GM21737 (cell line): ENCODE data around the gene PTDSS2.
"Not testable (repeated sequence)": the region's sequence is repeated elsewhere in the genome, so short reads cannot be mapped to it uniquely, and the experiment has no call there.

Experiments used
- ATAC-seq: cut with Tn5 transposase; IDR thresholded peaks from one replicate; pipeline ENCODE4 v1.9.1; 2021; ENCODE audit warnings: mild to moderate bottlenecking, moderate library complexity; ENCODE audit not compliant: unreplicated experiment

The PTDSS2 gene

GRCh38 chr11:449889-450808 is at the start of gene PTDSS2:
Gene PTDSS2 (plus strand): TSS chr11:450279. CDS start chr11:450456, 177 bp downstream.
- peak; percentile 67 for ATAC-seq

DNA sequence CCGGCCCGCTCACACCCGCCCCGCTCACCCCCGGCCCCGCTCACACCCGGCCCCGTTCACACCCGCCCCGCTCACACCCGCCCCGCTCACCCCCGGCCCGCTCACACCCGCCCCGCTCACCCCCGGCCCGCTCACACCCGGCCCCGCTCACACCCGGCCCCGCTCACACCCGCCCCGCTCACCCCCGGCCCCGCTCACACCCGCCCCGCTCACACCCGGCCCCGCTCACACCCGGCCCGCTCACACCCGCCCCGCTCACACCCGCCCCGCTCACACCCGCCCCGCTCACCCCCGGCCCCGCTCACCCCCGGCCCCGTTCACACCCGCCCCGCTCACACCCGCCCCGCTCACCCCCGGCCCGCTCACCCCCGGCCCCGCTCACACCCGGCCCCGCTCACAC is 48.9 kb upstream of the PTDSS2 start:
- not testable (repeated sequence) for ATAC-seq

DNA sequence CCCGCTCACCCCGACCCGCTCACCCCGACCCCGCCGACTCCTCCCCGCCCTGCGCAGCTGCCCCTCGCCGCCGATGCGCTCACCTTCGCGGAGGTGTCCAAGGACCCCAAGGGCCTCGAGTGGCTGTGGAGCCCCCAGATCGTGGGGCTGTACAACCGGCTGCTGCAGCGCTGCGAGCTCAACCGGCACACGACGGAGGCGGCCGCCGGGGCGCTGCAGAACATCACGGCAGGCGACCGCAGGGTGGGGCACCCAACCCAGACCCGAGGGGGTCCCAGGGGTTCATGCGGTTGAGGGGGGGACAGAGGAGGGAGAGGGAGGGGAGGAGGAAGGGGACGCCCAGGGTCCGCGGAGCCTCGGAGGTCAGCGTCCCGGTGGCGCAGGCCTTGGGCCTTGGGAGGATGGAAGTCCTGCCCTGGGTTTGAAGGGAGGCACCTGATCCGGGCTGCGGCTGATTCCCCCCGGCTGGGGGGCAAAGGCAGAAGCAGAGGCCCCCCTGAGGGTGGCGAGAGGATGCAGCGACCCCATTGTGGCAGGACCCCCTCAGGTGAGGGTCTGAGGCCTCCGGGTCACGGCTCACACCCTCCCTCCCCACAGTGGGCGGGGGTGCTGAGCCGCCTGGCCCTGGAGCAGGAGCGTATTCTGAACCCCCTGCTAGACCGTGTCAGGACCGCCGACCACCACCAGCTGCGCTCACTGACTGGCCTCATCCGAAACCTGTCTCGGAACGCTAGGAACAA is 46.9 kb upstream of the PTDSS2 start:
- ATAC-seq: no peak

DNA sequence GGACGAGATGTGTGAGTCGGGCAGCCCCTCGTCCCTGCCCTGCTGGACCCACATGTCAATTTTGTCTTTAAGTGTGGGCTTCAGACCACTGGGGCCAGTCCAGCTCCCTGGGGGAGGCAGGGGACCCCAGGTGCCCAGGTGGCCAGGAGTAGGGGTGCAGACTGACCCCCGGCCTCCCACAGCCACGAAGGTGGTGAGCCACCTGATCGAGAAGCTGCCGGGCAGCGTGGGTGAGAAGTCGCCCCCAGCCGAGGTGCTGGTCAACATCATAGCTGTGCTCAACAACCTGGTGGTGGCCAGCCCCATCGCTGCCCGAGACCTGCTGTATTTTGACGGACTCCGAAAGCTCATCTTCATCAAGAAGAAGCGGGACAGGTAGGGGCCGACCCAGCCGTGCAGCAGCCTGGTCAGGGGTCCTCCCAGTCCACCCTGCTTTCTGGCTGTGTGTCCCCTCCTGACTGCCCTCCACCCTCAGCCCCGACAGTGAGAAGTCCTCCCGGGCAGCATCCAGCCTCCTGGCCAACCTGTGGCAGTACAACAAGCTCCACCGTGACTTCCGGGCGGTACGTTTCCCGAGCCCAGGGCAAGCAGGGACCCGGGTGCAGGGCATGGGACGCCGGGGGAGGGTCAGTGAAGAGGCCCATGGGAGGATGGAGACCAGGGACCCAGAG is 46.2 kb upstream of the PTDSS2 start:
- ATAC-seq: no peak

DNA sequence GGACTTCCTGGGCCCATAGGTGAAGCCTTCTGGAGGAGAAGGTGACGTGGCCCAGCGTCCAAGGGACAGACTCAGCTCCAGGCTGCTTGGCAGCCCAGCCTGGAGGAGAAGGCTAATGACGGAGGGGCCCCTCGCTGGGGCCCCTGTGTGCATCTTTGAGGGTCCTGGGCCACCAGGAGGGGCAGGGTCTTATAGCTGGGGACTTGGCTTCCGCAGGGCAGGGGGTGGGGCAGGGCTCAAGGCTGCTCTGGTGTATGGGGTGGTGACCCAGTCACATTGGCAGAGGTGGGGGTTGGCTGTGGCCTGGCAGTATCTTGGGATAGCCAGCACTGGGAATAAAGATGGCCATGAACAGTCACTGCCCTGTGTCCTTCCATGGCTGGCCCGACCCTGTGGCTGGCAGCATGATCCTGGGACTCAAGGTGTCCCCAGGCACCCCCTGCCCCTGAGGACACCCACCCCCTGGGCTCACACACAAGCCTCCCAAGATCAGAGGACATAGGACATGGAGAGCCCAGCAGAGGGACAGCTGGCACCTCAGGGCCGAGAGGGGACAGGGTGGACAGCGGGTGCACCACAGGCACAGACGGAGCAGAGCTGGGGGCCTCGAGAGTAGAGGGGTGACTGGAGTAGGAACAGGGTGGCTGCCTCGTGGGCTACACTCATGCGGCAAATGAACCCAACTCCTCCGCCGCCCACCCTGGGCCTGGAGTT is 45.4 kb upstream of the PTDSS2 start:
- ATAC-seq: no peak

DNA sequence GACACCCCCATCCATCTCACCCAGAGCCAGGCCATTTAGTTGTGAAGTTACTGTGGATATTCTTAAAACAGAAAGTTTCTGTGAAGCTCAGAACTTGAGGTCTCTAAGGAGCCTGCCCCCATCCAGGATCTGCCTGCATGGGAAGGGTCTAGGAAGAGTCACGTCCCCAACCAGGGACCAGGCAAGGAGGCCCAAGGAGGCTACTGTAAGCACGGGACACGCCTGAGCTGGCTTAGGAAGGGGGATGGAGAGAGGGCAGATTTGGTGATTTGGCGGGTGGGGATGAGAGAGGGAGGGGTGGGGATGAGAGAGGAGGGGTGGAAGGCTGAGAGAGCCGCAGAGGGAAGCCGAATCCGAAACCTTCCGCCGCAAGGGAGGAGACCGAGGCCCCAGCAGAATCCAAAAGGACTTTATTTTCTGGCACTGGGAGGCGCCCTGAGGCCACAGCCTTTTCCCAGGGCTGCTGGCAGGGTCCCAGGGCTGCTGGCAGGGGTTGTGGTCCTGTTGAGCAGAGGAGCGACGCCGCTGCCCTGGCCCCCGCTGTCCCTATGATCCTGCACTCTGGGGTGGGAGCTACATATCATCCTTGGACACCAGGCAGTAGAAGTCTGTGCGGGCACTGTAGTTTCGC is 44.6 kb upstream of the PTDSS2 start:
- ATAC-seq: no peak

- no peak for ATAC-seq
Observed at GRCh38 chr11:405954-406795, 43.9 kb upstream of the PTDSS2 start.

GRCh38 chr11:406796-407650 is 43.1 kb upstream of the PTDSS2 start:
- ATAC-seq: peak; percentile 62

DNA sequence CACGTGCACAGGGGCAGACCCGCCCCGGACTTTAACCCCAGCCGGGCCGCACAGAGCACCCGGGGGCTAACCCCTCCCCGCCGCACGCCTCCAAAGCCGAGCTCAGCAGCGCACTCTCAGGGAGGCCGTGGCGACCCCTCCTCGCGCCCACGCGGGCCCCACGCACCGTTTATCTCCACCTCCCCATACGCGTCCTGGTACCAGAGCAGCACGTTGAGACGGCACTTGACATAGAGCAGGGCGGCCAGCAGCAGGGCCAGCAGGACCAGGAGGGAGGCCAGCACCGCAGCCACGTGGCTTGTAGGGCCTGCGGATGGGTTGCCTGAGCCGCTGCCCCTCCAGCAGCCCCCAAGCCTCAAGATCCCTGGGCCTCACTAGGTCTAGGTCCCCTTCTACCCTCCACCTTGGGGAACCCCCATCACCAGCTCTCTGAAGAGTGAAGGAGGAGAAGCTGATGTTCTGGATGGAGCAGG is 42.4 kb upstream of the PTDSS2 start:
- no peak for ATAC-seq

GRCh38 chr11:408154-409007 is 41.7 kb upstream of the PTDSS2 start:
- ATAC-seq: no peak

- no peak for ATAC-seq
Observed at GRCh38 chr11:409008-409599, 41.0 kb upstream of the PTDSS2 start.

DNA sequence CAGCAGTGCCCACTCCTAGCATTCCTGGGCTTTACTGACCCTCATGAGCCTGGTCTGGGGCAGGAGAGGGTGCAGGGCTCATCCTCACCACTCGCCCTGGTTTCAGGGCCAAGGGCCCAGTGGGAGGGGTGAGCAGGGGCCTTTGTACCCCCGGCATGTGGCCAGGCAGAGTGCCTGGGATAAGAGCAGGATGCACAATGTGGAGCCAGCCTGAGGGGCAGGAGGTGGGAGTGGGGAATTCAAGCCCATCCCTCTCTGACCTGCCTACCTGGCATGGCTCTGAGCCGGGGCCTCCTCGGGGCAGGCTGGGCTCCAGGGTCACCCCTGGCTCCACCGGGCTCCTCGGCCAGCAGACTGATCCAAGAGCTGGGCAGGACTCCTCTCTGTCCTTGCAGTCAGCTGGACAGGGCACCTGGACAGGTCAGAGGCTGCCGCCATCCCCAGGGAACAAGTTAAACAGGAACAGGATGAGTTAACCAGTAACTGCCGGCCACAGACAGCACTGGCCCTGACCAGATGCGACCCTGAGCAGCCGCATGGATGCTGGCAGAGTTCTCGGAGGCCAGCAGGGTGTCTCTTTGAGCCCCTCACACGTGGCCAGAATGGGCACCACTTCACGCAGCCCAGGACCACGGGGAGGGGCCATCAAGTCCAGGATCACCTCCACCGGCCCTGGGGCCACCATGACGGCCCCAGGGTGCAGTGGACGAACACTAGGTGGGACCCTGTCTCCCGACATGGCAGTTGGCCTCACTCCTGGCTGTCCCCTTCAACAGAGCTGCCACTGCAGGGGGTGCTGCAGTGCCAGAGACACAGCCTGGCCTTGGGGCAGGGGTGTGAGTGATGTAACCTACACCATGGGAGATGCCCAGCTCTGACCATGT is 40.2 kb upstream of the PTDSS2 start:
- no peak for ATAC-seq

GRCh38 chr11:410711-411110 is 39.4 kb upstream of the PTDSS2 start:
- not testable (repeated sequence) for ATAC-seq

DNA sequence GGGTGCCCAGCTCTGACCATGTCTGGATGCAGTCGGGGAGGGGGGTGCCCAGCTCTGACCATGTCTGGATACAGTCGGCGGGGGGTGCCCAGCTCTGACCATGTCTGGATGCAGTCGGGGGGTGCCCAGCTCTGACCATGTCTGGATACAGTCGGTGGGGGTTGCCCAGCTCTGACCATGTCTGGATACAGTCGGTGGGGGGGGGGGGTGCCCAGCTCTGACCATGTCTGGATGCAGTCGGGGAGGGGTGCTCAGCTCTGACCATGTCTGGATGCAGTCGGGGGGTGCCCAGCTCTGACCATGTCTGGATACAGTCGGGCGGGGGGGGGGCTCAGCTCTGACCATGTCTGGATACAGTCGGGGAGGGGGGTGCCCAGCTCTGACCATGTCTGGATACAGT is 38.6 kb upstream of the PTDSS2 start:
- ATAC-seq: not testable (repeated sequence)

GRCh38 chr11:412641-413119 is 37.4 kb upstream of the PTDSS2 start:
- ATAC-seq: no peak
